Measurements from ENCODE around the gene SERTM1.

The SERTM1 gene

DNA sequence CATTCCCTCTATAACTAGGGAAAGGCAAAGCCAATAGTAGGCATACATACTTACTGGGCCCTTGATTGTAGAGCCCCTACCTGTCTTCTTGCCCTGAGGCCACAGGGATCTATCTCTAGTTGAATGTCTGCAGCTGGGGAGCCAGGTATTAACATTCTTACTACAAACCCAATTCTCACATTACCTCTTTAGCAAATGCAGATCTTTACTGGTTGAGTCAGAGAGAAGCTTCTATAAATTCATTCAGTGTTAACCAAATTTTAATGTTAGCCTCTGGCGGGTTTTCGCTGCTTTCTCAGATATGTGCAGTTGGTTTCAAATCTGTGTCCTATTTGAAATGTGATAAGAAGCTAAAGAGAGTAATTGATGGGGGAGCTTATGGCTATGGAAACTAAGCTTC lies 43.2 kb downstream of the SERTM1 start:
- ChIA-PET POLR2A (no interaction called here), CTCF (interaction anchor here (2.0 kb wide), 1 partner anchor 19 kb away, joined by 8 read pairs; no protein-coding TSS in a partner anchor)
- TF ChIP-seq, protein P1, sequence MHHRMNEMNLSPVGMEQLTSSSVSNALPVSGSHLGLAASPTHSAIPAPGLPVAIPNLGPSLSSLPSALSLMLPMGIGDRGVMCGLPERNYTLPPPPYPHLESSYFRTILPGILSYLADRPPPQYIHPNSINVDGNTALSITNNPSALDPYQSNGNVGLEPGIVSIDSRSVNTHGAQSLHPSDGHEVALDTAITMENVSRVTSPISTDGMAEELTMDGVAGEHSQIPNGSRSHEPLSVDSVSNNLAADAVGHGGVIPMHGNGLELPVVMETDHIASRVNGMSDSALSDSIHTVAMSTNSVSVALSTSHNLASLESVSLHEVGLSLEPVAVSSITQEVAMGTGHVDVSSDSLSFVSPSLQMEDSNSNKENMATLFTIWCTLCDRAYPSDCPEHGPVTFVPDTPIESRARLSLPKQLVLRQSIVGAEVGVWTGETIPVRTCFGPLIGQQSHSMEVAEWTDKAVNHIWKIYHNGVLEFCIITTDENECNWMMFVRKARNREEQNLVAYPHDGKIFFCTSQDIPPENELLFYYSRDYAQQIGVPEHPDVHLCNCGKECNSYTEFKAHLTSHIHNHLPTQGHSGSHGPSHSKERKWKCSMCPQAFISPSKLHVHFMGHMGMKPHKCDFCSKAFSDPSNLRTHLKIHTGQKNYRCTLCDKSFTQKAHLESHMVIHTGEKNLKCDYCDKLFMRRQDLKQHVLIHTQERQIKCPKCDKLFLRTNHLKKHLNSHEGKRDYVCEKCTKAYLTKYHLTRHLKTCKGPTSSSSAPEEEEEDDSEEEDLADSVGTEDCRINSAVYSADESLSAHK (tag by site-specific recombination; IDR thresholded peaks at IDR 0.05) = no peak
- TF ChIP-seq ZIC2 (tag by site-specific recombination; IDR thresholded peaks at IDR 0.05) (no peak), ZNF600 (tag by site-specific recombination; IDR thresholded peaks at IDR 0.05) (no peak), ZNF555 (tag by site-specific recombination; conservative IDR thresholded peaks at IDR 0.05) (no peak), ZNF426 (tag by site-specific recombination; IDR thresholded peaks at IDR 0.05) (no peak), ZNF174 (tag by site-specific recombination; IDR thresholded peaks at IDR 0.05) (no peak), ZNF394 (tag by site-specific recombination; IDR thresholded peaks at IDR 0.05; ENCODE audit: borderline replicate concordance) (no peak), ZNF837 (tag by site-specific recombination; IDR thresholded peaks at IDR 0.05) (no peak), ZNF37A (tag by site-specific recombination; IDR thresholded peaks at IDR 0.05) (no peak), ZNF121 (tag by site-specific recombination; IDR thresholded peaks at IDR 0.05) (no peak), ZNF404 (tag by site-specific recombination; IDR thresholded peaks at IDR 0.05) (no peak), ZNF366 (tag by site-specific recombination; conservative IDR thresholded peaks at IDR 0.05) (no peak), ZNF391 (tag by site-specific recombination; IDR thresholded peaks at IDR 0.05; ENCODE audit: borderline replicate concordance, low read depth) (no peak), ZNF335 (tag by site-specific recombination; conservative IDR thresholded peaks at IDR 0.05) (no peak)
- TF ChIP-seq, protein P2, sequence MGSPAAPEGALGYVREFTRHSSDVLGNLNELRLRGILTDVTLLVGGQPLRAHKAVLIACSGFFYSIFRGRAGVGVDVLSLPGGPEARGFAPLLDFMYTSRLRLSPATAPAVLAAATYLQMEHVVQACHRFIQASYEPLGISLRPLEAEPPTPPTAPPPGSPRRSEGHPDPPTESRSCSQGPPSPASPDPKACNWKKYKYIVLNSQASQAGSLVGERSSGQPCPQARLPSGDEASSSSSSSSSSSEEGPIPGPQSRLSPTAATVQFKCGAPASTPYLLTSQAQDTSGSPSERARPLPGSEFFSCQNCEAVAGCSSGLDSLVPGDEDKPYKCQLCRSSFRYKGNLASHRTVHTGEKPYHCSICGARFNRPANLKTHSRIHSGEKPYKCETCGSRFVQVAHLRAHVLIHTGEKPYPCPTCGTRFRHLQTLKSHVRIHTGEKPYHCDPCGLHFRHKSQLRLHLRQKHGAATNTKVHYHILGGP (tag by site-specific recombination; IDR thresholded peaks at IDR 0.05) = no peak
- TF ChIP-seq, protein P3, sequence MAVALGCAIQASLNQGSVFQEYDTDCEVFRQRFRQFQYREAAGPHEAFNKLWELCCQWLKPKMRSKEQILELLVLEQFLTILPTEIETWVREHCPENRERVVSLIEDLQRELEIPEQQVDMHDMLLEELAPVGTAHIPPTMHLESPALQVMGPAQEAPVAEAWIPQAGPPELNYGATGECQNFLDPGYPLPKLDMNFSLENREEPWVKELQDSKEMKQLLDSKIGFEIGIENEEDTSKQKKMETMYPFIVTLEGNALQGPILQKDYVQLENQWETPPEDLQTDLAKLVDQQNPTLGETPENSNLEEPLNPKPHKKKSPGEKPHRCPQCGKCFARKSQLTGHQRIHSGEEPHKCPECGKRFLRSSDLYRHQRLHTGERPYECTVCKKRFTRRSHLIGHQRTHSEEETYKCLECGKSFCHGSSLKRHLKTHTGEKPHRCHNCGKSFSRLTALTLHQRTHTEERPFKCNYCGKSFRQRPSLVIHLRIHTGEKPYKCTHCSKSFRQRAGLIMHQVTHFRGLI (tag by site-specific recombination; IDR thresholded peaks at IDR 0.05) = no peak
- TF ChIP-seq, protein P4, sequence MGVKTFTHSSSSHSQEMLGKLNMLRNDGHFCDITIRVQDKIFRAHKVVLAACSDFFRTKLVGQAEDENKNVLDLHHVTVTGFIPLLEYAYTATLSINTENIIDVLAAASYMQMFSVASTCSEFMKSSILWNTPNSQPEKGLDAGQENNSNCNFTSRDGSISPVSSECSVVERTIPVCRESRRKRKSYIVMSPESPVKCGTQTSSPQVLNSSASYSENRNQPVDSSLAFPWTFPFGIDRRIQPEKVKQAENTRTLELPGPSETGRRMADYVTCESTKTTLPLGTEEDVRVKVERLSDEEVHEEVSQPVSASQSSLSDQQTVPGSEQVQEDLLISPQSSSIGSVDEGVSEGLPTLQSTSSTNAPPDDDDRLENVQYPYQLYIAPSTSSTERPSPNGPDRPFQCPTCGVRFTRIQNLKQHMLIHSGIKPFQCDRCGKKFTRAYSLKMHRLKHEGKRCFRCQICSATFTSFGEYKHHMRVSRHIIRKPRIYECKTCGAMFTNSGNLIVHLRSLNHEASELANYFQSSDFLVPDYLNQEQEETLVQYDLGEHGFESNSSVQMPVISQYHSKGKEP (tag by site-specific recombination; IDR thresholded peaks at IDR 0.05) = no peak
- TF ChIP-seq, protein P5, sequence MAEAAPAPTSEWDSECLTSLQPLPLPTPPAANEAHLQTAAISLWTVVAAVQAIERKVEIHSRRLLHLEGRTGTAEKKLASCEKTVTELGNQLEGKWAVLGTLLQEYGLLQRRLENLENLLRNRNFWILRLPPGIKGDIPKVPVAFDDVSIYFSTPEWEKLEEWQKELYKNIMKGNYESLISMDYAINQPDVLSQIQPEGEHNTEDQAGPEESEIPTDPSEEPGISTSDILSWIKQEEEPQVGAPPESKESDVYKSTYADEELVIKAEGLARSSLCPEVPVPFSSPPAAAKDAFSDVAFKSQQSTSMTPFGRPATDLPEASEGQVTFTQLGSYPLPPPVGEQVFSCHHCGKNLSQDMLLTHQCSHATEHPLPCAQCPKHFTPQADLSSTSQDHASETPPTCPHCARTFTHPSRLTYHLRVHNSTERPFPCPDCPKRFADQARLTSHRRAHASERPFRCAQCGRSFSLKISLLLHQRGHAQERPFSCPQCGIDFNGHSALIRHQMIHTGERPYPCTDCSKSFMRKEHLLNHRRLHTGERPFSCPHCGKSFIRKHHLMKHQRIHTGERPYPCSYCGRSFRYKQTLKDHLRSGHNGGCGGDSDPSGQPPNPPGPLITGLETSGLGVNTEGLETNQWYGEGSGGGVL (tag by site-specific recombination; IDR thresholded peaks at IDR 0.05) = no peak
- TF ChIP-seq, protein P6, sequence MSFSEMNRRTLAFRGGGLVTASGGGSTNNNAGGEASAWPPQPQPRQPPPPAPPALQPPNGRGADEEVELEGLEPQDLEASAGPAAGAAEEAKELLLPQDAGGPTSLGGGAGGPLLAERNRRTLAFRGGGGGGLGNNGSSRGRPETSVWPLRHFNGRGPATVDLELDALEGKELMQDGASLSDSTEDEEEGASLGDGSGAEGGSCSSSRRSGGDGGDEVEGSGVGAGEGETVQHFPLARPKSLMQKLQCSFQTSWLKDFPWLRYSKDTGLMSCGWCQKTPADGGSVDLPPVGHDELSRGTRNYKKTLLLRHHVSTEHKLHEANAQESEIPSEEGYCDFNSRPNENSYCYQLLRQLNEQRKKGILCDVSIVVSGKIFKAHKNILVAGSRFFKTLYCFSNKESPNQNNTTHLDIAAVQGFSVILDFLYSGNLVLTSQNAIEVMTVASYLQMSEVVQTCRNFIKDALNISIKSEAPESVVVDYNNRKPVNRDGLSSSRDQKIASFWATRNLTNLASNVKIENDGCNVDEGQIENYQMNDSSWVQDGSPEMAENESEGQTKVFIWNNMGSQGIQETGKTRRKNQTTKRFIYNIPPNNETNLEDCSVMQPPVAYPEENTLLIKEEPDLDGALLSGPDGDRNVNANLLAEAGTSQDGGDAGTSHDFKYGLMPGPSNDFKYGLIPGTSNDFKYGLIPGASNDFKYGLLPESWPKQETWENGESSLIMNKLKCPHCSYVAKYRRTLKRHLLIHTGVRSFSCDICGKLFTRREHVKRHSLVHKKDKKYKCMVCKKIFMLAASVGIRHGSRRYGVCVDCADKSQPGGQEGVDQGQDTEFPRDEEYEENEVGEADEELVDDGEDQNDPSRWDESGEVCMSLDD (tag by site-specific recombination; IDR thresholded peaks at IDR 0.05) = no peak
- Histone ChIP-seq H3K27ac (ENCODE audit: extremely low read depth, low read depth, low read length) (no peak overlapping the region), H3K4me3 (ENCODE audit: low read depth, low read length) (no peak overlapping the region), H3K36me3 (ENCODE audit: control insufficient read depth in 2 of 2, insufficient read depth in 1 of 2, low read length in 2 of 2) (no peaks in the 10 kb centered on the region), H3K4me1 (ENCODE audit: control insufficient read depth, insufficient read depth, low read length) (no peaks in the 10 kb centered on the region), H3K9me3 (ENCODE audit: control insufficient read depth, insufficient read depth, low read depth, low read length) (no peaks in the 10 kb centered on the region)
